NCI-H524 (cell line): ENCODE data around the gene RALA.
"Not testable (repeated sequence)": the region's sequence is repeated elsewhere in the genome, so short reads cannot be mapped to it uniquely, and the experiment has no call there.

Experiments
- DNase-seq, 2 experiments: peaks; one replicate each; lab custom pipeline; 2025; lab: John Stamatoyannopoulos, UW

The RALA gene

GRCh38 chr7:39647816-39648215 lies 24.4 kb downstream of the RALA start:
- DNase-seq = no peak

- no peak for DNase-seq
Measured at GRCh38 chr7:39650676-39651075, 27.3 kb downstream of the RALA start.

GRCh38 chr7:39651265-39651664 lies 27.9 kb downstream of the RALA start:
- DNase-seq = no peak

GRCh38 chr7:39656415-39656814 lies 33.0 kb downstream of the RALA start:
- no peak for DNase-seq

- DNase-seq = no peak
Measured at GRCh38 chr7:39659356-39660013, 36.1 kb downstream of the RALA start.

GRCh38 chr7:39661960-39662359 lies 38.6 kb downstream of the RALA start:
- DNase-seq = no peak

GRCh38 chr7:39663263-39663662 lies 39.9 kb downstream of the RALA start:
- no peak for DNase-seq

- peak in 1 of 2 experiments; percentile 58 for DNase-seq
Measured at GRCh38 chr7:39664057-39664456, 40.7 kb downstream of the RALA start.

- no peak for DNase-seq
Measured at GRCh38 chr7:39664585-39664984, 41.2 kb downstream of the RALA start.

GRCh38 chr7:39666562-39666961 lies 43.2 kb downstream of the RALA start:
- DNase-seq = no peak

GRCh38 chr7:39667341-39667923 lies 44.1 kb downstream of the RALA start:
- DNase-seq = peak; percentile 82 to 94

- not testable (repeated sequence) for DNase-seq
Measured at GRCh38 chr7:39668280-39668679, 44.9 kb downstream of the RALA start.

- DNase-seq = no peak
Measured at GRCh38 chr7:39670052-39670451, 46.7 kb downstream of the RALA start.

GRCh38 chr7:39670934-39671333 lies 47.6 kb downstream of the RALA start:
- peak in 1 of 2 experiments; percentile 10 for DNase-seq

GRCh38 chr7:39672176-39672575 lies 48.8 kb downstream of the RALA start:
- no peak for DNase-seq

- DNase-seq = no peak
Measured at GRCh38 chr7:39673868-39674267, 50.5 kb downstream of the RALA start.

GRCh38 chr7:39674406-39674805 lies 51.0 kb downstream of the RALA start:
- no peak for DNase-seq

GRCh38 chr7:39676346-39676745 lies 53.0 kb downstream of the RALA start:
- no peak for DNase-seq

- DNase-seq = no peak
Measured at GRCh38 chr7:39678930-39679709, 55.7 kb downstream of the RALA start.

GRCh38 chr7:39679874-39680273 lies 56.5 kb downstream of the RALA start:
- not testable (repeated sequence) for DNase-seq

GRCh38 chr7:39681887-39682441 lies 58.6 kb downstream of the RALA start:
- DNase-seq = no peak

GRCh38 chr7:39683216-39683845 lies 60.0 kb downstream of the RALA start:
- peak; percentile 28 to 61 for DNase-seq
